Measurements from ENCODE around the gene CNGA3.
"Not testable (repeated sequence)": the region's sequence is repeated elsewhere in the genome, so short reads cannot be mapped to it uniquely, and the experiment has no call there.

The CNGA3 gene

GRCh38 chr2:98346311-98347236, at the start of gene CNGA3:
Gene CNGA3 (plus strand): TSS chr2:98346456. CDS start chr2:98369976, 23,520 bp downstream.
- DNase-seq, result no peak

- DNase-seq, result no peak
Observed at GRCh38 chr2:98297817-98298682, 48.2 kb upstream of the CNGA3 start.

GRCh38 chr2:98298683-98299164, 47.5 kb upstream of the CNGA3 start:
- DNase-seq, result no peak

DNA sequence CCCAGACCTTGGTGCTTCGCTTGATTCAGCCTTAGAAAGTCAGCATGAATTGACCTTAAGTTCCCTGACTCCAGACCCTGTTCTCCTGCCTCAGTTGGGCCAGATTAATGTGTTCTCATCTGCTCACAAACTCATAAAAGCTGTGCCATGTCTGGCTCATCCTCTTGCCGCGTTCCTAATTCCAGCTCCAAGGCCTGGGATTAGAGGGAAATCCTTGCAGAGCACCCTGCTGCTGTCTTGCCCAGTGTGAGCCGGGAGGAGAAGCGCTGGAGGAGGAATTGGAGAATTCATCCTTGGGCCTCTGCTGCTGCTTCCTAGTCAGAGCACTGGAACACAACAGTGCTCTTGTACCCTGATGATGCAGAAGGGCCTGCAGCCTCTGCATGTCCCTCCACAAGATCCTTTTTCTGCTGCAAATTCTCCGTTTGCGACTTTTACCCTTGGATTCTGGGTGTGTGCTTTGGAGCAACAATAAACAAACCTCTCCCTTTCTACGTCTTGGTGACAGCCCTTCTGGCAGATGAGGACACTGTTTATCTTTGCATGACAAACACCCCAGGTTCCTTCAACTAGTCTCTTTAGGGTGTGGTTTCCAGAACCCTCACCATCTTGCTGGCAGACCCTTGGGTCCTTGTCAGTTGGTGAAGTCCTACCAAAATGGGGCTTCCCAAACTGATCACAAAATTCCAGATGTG, 46.9 kb upstream of the CNGA3 start:
- no peak for DNase-seq

- DNase-seq, result no peak
Observed at GRCh38 chr2:98300141-98300874, 45.9 kb upstream of the CNGA3 start.

DNA sequence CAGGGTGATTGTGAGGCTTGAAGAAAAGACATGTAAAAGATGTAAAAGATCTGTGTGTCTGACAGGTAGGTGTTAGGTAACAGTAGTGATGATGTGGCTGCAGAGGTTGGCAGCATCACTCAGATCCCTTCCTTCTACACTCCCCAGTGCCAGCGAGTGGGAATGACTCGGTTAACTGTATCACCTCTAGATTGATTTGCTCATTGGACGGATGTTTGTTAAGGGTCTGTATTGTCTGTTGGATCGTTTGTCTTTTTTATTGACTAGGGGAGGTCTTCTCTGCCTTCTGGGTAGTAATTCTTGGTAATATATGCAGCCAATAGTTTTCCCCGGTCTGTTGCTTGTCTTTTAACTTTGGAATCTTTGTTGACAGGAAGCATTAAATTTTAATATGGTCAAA, 44.8 kb upstream of the CNGA3 start:
- DNase-seq, result no peak

DNA sequence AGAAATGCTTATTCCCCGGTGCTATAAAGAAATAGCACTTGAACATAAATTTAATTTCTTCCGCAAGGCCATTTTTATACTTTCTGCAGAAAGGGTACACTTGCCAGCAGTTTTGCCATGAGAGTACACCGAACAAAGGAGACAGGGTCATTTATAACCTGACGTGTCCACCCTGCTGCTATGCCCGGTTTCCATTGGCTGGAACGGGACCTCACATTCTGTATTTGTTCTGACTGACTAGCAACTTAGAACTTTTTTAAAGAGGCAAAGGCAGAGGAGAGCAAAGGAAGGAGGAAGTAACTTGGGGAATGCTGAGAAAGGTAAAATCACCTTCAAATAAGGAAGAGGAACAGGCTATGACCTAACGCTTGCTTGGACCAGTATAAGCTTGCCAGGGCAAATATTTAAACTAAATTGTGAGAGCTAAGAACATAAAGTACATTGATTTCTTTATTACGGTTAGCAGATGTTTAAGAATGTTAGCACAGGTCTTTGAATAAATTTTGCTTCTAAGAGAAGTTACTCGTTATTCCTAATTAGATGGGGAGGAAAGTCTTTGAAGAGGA, 39.0 kb upstream of the CNGA3 start:
- not testable (repeated sequence) for DNase-seq

GRCh38 chr2:98308068-98308467, 38.2 kb upstream of the CNGA3 start:
- no peak for DNase-seq

- DNase-seq, result no peak
Observed at GRCh38 chr2:98308532-98308931, 37.7 kb upstream of the CNGA3 start.

GRCh38 chr2:98309580-98309979, 36.7 kb upstream of the CNGA3 start:
- DNase-seq, result no peak

DNA sequence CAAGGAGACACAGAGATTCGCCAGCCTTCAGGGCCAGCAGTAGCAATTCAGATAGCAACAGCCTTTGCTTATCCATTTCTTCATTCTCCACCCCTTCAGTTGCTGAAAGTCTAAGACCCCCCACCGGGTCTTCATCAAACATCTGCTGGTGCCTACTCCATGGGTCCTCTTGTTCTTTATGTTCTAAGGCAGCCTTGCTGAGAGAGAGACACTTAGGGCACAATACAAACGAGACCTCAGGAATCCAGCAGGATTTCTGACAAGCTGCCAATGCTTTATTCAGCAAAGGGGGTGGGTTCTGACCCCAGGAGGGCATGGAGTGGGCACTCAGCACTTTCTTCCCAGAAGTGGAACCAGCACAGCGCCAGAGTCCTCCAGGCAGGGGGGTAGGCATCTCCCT, 36.2 kb upstream of the CNGA3 start:
- no peak for DNase-seq

GRCh38 chr2:98311090-98311489, 35.2 kb upstream of the CNGA3 start:
- no peak for DNase-seq

- no peak for DNase-seq
Observed at GRCh38 chr2:98311771-98312545, 34.3 kb upstream of the CNGA3 start.

DNA sequence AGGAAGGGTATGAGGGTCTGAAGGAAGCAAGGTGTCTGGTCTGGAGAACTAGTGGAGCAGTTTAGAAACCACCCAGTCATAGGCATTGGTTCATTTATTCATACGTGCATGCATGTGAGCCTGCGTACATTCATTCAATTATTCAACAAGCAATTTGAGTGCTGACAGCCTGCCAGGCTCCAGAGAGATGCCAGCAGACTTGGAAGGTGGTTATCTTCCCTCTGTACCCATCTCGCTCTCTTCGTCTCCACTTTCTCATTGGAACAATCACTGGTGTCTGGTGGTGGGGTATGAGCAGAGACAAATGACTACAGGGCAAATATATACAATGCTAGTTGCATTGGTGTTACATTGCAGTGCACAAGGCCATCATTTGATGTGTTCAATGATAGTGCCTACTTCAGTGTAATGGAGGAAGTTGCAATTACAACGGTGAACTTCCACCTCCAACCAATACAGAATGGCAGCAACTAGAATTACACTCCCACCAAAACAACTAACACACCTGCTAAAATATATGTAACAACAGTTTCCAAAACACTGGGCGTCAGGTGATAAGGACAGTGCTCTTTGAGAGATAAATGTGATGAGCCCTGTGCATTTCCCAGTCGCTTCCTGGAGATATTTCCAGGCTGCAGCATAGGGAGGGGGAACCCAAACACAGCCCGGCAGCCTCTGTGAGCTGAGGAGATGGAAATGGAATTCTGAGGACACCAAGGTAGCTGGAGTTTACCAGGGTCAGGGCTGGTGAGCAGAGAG, 32.6 kb upstream of the CNGA3 start:
- DNase-seq, result no peak

- DNase-seq, result no peak
Observed at GRCh38 chr2:98314251-98314650, 32.0 kb upstream of the CNGA3 start.

GRCh38 chr2:98315957-98316356, 30.3 kb upstream of the CNGA3 start:
- no peak for DNase-seq

DNA sequence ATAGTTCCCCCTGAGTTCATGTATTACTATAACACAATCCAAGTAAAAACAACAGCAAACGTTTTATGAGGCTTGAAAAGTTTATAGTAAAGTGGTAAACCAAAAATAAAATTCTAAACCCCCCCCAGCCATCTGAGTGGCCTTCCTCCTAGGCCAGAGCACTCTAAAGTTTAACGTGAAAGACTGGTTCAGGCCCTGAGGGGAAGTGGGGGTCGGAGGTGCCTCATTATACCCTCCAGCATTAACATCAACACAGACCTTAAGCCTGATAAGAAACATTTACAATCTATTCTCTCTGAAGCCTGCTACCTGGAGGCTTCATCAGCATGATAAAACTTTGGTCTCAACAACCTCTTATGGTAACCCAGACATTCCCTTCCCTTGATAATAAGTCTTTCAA, 29.0 kb upstream of the CNGA3 start:
- DNase-seq, result no peak

- not testable (repeated sequence) for DNase-seq
Observed at GRCh38 chr2:98320171-98320570, 26.1 kb upstream of the CNGA3 start.

DNA sequence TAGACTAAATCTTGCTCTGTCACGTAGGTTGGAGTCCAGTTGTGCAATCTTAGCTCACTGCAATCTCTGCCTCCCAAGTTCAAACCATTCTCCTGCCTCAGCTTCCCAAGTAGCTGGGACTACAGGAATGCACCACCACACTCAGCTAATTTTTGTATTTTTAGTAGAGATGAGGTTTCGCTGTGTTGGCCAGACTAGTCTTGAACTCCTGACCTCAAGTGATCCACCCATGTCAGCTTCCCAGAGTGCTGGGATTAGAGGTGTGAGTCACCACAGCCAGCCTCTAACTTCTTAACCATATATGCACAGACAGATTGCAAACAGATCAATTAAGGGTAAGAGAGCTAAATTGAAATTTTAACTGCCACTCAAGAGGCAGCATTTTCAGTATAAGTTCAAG, 22.1 kb upstream of the CNGA3 start:
- DNase-seq, result no peak

DNA sequence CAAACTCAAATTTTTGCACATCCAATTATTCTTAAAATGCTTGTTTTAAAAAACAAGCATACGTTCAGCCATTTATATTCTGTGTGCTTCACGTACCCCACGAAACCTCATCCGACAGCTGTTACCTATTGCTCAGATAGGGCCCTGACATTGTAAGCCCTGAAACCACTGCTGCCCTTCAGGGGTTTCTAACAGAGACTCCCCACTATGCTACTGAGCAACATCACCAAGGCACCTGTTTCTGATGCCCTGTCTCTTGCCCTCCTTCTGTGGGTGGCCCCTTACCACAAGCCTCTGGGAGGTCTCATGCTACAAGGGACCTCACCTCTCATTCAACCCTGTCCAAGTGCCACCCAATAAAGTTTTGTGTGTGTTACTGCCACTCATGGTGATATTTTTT, 18.5 kb upstream of the CNGA3 start:
- no peak for DNase-seq

All from cerebellar nuclear complex (tissue), 1 donor.